Stomach (tissue), 9 donors: Measurements from ENCODE around the gene SDSL. TPM values are rescaled to one million over a fixed set of nuclear protein-coding genes. Genes with fewer than 3 reads are reported as not detected.

Source experiments
- DNase-seq, 2 donors: peaks; one replicate each; pipeline versions ENCODE4 v3.0.0 to v3.0.0-alpha.2; 2013 to 2019
- H3K27ac ChIP-seq, 5 donors: fragments of 200-600 bp in 4 of 5; sonication (generic) in 4 of 5; one replicate each; pipeline ENCODE4 v1.5.1; 2013 to 2019; ENCODE audit warnings: mild to moderate bottlenecking in 1 of 5, moderate library complexity in 1 of 5
- H3K27me3 ChIP-seq, 3 donors: fragments of 200-600 bp; sonication (generic); one replicate each; pipeline ENCODE4 v1.5.1; 2017 to 2019; ENCODE audit warnings: mixed run types in 1 of 3
- H3K36me3 ChIP-seq, 4 donors: fragments of 200-600 bp; sonication (generic); 1 replicate in 3 of 4; 2 replicates in 1 of 4; pipeline ENCODE4 v1.5.1; 2016 to 2019
- H3K4me1 ChIP-seq, 4 donors: fragments of 200-600 bp; sonication (generic); one replicate each; pipeline ENCODE4 v1.5.1; 2016 to 2019
- H3K4me3 ChIP-seq, 4 donors: fragments of 200-600 bp; sonication (generic) in 3 of 4; one replicate each; pipeline ENCODE4 v1.5.1; 2016 to 2019; ENCODE audit warnings: mild to moderate bottlenecking in 1 of 4
- H3K9me3 ChIP-seq, 4 donors: fragments of 200-600 bp; sonication (generic); one replicate each; pipeline ENCODE4 v1.5.1; 2016 to 2019
- EP300 ChIP-seq: sonication (generic); formaldehyde crosslinking; IDR thresholded peaks from one replicate; pipeline ENCODE4 v1.6.1; 2017; ENCODE audit warnings: antibody characterized with exemption
- POLR2A ChIP-seq, 4 donors: fragments of 450-650 bp; IDR thresholded peaks; one replicate each; pipeline ENCODE4 v1.6.1; 2016; ENCODE audit warnings: antibody characterized with exemption in 4 of 4, control low read depth in 2 of 4, mild to moderate bottlenecking in 1 of 4, moderate library complexity in 1 of 4
- POLR2AphosphoS5 ChIP-seq, 3 donors: sonication (generic); formaldehyde crosslinking; IDR thresholded peaks; one replicate each; pipeline ENCODE4 v1.6.1; 2016; ENCODE audit warnings: antibody characterized with exemption in 3 of 3
- WGBS, 5 donors: extraction: QIAGEN DNeasy Blood & Tissue Kit in 3 of 5; methylation state at CpG; one replicate each; pipeline versions ENCODE4 v1.1.5 to v1.1.7; 2013 to 2018; 5-methylcytosine and 5-hydroxymethylcytosine counted together
- intact Hi-C: fragments of 100-400 bp; cut with DNase I; formaldehyde crosslinking; loops from one replicate; pipeline ENCODE4 v1.15.1; 2023; ENCODE audit warnings: low total_unique reads
- polyA plus RNA-seq, 3 donors: library from polyadenylated mRNA; stranded (reverse); fragments of 200-250 nt; gene quantifications; one replicate each; pipeline ENCODE4 v1.2.3, GENCODE V29; 2013
- total RNA-seq, 5 donors: library from RNA; depleted of rRNA; stranded (reverse); fragments of >200 nt; gene quantifications; one replicate each; pipeline versions ENCODE4 v1.1.0 to v1.2.3, GENCODE V29; 2014 to 2016
- TF ChIP-seq, protein P1 (sequence below), 7 experiments: fragments of 450-650 bp in 4 of 7; fragments of 200-600 bp in 3 of 7; sonication (generic) in 3 of 7; IDR thresholded peaks; one replicate each; pipeline ENCODE4 v1.5.1; 2016 to 2019; ENCODE audit warnings: antibody characterized with exemption in 7 of 7, control low read depth in 2 of 7, mild to moderate bottlenecking in 1 of 7
- donor health status: healthy with polysubstance abuse.
- donor health status: Bipolar disorder and iron deficiency.
- donor health status: healthy.

SDSL gene
- total and polyA plus RNA-seq, 8 donors = 5.9 to 27.2 (median 15.1) TPM; not detected in 2

DNA sequence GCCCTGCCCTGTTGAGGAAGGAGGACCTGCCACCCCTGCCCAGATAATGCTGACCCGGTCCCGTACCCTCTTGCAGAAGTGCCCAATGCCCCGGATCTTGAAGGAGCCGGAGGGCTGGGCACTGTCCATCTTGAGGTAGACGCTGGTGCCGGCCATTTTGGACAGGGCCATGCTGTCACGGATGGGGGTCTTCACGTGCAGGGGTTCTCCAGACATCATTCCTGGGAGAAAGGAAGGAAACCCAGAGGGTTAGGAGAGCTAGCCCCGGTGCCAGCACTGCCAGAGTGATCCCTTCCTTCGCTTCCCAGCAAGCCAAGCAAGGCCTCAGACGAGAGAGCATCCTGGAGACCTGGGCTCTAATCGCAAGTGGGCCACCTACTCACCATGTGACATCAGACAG is 22.7 kb upstream of the SDSL start:
- TF ChIP-seq, protein P1, sequence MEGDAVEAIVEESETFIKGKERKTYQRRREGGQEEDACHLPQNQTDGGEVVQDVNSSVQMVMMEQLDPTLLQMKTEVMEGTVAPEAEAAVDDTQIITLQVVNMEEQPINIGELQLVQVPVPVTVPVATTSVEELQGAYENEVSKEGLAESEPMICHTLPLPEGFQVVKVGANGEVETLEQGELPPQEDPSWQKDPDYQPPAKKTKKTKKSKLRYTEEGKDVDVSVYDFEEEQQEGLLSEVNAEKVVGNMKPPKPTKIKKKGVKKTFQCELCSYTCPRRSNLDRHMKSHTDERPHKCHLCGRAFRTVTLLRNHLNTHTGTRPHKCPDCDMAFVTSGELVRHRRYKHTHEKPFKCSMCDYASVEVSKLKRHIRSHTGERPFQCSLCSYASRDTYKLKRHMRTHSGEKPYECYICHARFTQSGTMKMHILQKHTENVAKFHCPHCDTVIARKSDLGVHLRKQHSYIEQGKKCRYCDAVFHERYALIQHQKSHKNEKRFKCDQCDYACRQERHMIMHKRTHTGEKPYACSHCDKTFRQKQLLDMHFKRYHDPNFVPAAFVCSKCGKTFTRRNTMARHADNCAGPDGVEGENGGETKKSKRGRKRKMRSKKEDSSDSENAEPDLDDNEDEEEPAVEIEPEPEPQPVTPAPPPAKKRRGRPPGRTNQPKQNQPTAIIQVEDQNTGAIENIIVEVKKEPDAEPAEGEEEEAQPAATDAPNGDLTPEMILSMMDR (IDR thresholded peaks at IDR 0.05) = no peak
- TF ChIP-seq EP300 = no peak
- no peak for TF ChIP-seq POLR2AphosphoS5 (IDR thresholded peaks at IDR 0.05)
- no peak for TF ChIP-seq POLR2A (IDR thresholded peaks at IDR 0.05)
- 83 to 88% (median 87%) methylated on average over 12 of the region's 12 CpGs for WGBS, 5 donors
- Histone ChIP-seq H3K27me3 (peaks cover 0 to 60% (median 8%) of the 10 kb centered on the region in 3 donors), H3K36me3 (no peaks in the 10 kb centered on the region), H3K4me1 (peaks cover 0 to 10% (median 9%) of the 10 kb centered on the region in 4 donors), H3K27ac (no peak overlapping the region), H3K9me3 (no peaks in the 10 kb centered on the region), H3K4me3 (no peak overlapping the region)
- intact Hi-C loops = no loop called here
- DNase-seq = no peak

GRCh38 chr12:113400362-113400761 is 21.8 kb upstream of the SDSL start:
- intact Hi-C loops = no loop called here
- 81 to 86% (median 83%) methylated on average over 4 of the region's 4 CpGs for WGBS, 5 donors
- Histone ChIP-seq H3K9me3 (no peaks in the 10 kb centered on the region), H3K27ac (no peak overlapping the region), H3K4me3 (no peak overlapping the region), H3K36me3 (no peaks in the 10 kb centered on the region), H3K4me1 (peaks cover 0 to 10% (median 10%) of the 10 kb centered on the region in 4 donors), H3K27me3 (peaks cover 0 to 60% (median 8%) of the 10 kb centered on the region in 3 donors)
- TF ChIP-seq POLR2A (IDR thresholded peaks at IDR 0.05) (no peak), POLR2AphosphoS5 (IDR thresholded peaks at IDR 0.05) (no peak), EP300 (no peak)
- TF ChIP-seq, protein P1 (IDR thresholded peaks at IDR 0.05) = no peak
- DNase-seq = no peak

DNA sequence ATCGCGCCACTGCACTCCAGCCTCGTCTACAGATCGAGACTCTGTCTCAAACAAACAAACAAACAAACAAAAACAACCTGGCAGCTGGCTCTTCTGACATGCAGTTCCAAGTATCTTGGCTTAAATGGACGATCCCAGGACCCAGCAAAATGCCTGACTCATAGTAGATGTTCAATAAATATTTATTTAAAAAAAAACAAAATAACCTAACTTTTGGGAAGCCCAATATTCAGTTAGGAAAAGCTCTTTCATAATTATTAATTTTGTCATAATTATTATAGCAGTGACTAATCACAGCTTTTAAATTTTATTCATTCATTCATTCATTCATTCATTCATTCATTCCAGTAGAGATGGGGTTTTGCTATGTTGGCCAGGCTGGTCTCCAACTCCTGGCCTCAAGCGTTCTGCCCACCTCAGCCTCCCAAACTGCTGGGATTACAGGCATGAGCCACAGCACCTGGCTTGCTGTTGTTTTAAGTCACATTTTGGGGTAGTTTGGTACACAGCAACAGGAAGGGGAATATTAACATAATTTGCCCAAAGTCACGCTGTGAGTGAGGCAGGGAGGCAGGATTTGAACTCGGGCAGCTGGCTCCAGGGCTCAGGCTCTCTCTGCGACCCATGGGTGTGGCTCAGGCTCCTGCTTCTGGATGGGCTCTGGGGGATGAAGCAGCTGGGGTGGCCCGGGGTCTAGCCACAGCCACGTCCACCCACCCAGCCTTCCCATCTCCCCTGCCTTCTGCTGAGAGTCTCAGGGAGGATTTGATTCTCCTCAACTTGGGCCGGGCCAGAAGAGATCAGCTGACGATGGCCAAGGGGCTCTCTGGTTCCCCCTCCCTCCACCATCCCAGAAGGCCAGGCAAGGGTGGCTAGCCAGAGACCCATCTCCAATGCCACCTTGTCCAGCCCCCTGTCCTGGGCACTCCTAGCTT is 20.8 kb upstream of the SDSL start:
- H3K9me3 ChIP-seq = no peaks in the 10 kb centered on the region
- H3K27me3 ChIP-seq = peaks cover 0 to 60% (median 8%) of the 10 kb centered on the region in 3 donors
- no peaks in the 10 kb centered on the region for H3K36me3 ChIP-seq
- peaks cover 0 to 10% (median 10%) of the 10 kb centered on the region in 4 donors for H3K4me1 ChIP-seq
- 59 to 70% (median 68%) methylated on average over 11 to 13 of the region's 13 CpGs for WGBS, 5 donors
- H3K27ac ChIP-seq = no peak overlapping the region
- intact Hi-C loops = no loop called here
- TF ChIP-seq POLR2AphosphoS5 (IDR thresholded peaks at IDR 0.05) = no peak
- no peak for DNase-seq
- no peak overlapping the region for H3K4me3 ChIP-seq

DNA sequence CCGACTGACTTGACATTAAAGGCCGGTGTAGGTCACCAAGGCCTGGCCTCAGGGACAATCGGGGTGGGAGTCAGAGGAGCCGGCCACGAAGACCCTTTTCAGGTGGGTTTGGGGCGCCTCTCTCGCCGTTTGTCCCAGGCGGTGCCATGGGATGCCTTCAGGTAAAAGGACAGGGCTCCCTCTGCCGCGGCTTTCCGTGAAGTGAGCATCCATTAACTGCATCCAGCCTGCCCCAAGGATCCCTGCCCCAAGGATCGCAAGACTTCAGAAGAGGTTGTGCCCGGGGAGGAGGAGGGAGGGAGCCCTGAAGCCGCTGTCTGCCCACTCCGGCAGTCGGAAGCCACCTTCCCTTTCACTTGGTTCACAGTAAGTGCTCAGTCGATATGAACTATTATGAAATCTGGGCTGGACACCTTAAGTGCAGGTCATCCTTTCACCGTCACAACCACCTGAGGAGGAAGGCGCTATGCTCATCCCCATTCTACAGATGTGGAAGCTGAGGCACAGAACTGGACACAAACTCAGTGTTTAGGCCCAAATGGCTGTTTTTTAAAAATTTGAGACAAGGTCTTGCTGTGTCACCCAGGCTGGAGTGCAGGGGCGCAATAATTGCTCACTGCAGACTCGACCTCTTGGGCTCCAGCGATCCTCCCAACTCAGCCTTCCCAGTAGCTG is 19.5 kb upstream of the SDSL start:
- WGBS, 5 donors = 88 to 93% (median 91%) methylated on average over 20 to 23 of the region's 23 CpGs
- no peak overlapping the region for H3K27ac ChIP-seq
- intact Hi-C loops = no loop called here
- H3K36me3 ChIP-seq = no peaks in the 10 kb centered on the region
- peaks cover 0 to 10% (median 10%) of the 10 kb centered on the region in 4 donors for H3K4me1 ChIP-seq
- H3K4me3 ChIP-seq = no peak overlapping the region
- no peak for TF ChIP-seq POLR2AphosphoS5 (IDR thresholded peaks at IDR 0.05)
- TF ChIP-seq POLR2A (IDR thresholded peaks at IDR 0.05) = no peak
- TF ChIP-seq EP300 = no peak
- DNase-seq = no peak
- no peaks in the 10 kb centered on the region for H3K9me3 ChIP-seq
- peaks cover 0 to 50% (median 8%) of the 10 kb centered on the region in 3 donors for H3K27me3 ChIP-seq
